C4-2B (cell line): Measurements from ENCODE around the gene POLR2F.
A peak's percentile ranks its signal among the peaks of the same experiment; 100 is the strongest.
"Not testable (repeated sequence)": the region's sequence is repeated elsewhere in the genome, so short reads cannot be mapped to it uniquely, and the experiment has no call there.

Experiments used
- H3K27ac ChIP-seq: fragments of 450-650 bp; 2 replicates; pipeline ENCODE4 v1.5.1; 2017
- CTCF ChIP-seq: fragments of 450-650 bp; conservative IDR thresholded peaks from 2 replicates; pipeline ENCODE4 v1.5.1; 2017; ENCODE audit warnings: mild to moderate bottlenecking
- ZFX ChIP-seq: fragments of 450-650 bp; IDR thresholded peaks from 2 replicates; pipeline ENCODE4 v1.6.1; 2017

The POLR2F gene

DNA sequence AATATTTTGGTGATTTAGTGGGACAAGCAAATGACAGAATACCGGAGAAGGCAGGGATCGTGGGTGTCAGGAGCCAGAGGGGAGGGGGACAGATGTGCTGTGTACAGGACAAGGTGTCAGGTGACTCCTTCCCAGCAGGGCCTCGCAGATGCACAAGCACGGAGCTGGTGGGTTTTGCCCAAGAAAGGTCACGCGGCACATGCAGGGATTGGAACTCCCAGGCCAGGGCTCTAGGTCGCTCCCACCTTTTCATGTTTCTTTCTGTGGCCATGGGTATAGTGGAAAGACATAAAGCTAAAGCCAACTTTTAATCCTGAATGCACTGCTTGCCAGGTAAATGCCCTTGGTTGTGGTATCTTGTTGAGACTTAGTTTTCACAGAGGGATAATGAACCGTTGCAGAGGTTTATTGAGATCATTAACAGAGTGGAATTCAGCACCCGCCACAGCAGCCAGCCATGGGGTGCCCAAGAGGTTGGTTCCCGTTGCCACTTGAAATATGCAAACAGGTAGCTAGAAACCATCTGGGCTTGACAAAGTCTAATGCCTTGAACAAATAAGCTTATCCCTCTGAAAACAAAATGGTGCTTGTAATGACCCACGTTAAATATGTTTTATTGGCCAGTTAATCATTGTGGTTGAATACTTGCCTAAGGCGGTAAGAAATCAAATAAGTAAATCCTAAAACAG lies 10.2 kb upstream of the POLR2F start:
- H3K27ac ChIP-seq = peak overlapping the region; percentile 32; the same call in 1 of the 2 replicates
- no peak for TF ChIP-seq ZFX
- no peak for TF ChIP-seq CTCF

GRCh38 chr22:37943825-37944198 lies 9.7 kb upstream of the POLR2F start:
- peak overlapping the region; percentile 13; the same call in 1 of the 2 replicates for H3K27ac ChIP-seq
- TF ChIP-seq ZFX (no peak), CTCF (no peak)

DNA sequence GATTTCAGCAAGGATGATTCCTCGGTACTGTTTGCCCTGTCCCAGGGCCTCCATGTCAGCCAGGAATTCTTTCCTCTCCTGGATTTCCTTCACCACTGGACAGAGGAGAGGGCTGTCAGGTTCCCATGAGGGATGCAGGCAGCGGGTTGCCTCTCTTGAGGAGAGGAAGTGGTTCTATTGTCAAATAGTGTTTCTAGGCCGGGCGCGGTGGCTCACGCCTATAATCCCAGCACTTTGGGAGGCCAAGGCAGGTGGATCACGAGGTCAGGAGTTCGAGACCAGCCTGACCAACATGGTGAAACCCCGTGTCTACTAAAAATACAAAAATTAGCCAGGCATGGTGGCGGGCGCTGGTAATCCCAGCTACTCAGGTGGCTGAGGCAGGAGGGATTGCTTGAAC lies 9.1 kb upstream of the POLR2F start:
- peak overlapping the region; percentile 13; the same call in 1 of the 2 replicates for H3K27ac ChIP-seq

- not testable (repeated sequence) for H3K27ac ChIP-seq
These were observed 6.2 kb upstream of the POLR2F start for GRCh38 chr22:37947142-37947795.

DNA sequence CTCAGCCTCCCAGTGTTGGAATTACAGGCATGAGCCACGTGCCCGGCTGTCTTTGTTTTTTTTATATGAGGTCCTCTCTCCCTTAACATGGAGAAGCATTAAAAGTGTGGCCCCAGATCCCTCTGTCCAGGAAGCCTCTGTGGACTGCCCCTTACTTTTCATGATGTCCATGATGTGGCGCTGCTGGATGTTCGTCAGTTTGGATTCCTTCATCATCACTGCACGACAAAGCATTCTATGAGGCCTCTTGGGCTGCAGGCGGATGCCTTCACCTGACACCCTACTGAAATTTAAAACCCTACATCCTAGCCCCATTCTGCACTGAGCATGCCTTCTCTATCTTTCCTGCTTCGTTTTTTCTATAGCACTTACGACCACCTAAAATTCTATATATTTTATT lies 2.2 kb upstream of the POLR2F start:
- H3K27ac ChIP-seq = no peak overlapping the region
- no peak for TF ChIP-seq CTCF
- no peak for TF ChIP-seq ZFX

DNA sequence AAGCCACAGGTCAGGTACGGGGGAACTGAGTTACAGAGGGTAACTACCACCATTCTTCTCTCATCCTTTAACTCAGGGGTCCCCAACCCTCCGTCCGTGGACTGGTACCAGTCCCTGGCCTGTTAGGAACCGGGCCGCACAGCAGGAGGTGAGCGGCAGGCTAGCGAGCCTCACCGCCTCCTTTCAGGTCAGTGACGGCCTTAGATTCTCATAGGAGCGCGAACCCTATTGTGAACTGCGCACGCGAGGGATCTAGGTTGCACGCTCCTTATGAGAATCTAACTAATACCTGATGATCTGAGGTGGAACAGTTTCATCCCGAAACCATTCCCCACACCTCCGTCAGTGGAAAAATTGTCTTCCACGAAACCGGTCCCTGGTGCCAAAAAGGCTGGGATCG lies 870 bp upstream of the POLR2F start:
- not testable (repeated sequence) for H3K27ac ChIP-seq

GRCh38 chr22:37953062-37953436 lies 450 bp upstream of the POLR2F start:
- no peak for TF ChIP-seq ZFX
- TF ChIP-seq CTCF = no peak

DNA sequence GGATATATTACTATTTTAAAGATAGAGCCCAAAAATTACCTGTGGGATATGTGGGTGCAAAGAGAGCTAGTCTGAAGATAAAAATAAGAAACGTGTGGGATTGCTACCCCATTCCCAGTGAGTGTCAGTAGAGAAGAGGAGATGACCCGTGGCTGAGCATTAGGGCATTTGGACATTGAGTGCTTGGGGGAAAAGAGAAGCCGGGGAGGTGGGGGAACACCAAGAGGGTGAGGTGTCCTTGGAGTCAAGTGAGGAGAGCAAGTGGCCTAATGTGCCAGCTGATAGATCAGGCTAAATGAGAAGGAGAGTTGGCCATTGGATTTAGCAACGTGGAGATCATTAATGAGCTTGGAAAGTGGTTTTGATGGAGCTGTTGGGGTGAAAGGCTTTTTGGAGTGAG lies 1.2 kb downstream of the POLR2F start:
- TF ChIP-seq CTCF = no peak
- H3K27ac ChIP-seq = no peak overlapping the region; the same call in 1 of the 2 replicates

More at GRCh38 chr22:37953062-37953436, 450 bp upstream of the POLR2F start:
- peak overlapping the region; percentile 85 for H3K27ac ChIP-seq

- not testable (repeated sequence) for H3K27ac ChIP-seq
These were observed 2.4 kb downstream of the POLR2F start for GRCh38 chr22:37955825-37956397.
